ENCODE results near the gene CFAP77. TPM values are rescaled to one million over a fixed set of nuclear protein-coding genes. Genes with fewer than 3 reads are reported as not detected.

Gene CFAP77
- total RNA-seq, 2 experiments from 2014 or later, result not detected

DNA sequence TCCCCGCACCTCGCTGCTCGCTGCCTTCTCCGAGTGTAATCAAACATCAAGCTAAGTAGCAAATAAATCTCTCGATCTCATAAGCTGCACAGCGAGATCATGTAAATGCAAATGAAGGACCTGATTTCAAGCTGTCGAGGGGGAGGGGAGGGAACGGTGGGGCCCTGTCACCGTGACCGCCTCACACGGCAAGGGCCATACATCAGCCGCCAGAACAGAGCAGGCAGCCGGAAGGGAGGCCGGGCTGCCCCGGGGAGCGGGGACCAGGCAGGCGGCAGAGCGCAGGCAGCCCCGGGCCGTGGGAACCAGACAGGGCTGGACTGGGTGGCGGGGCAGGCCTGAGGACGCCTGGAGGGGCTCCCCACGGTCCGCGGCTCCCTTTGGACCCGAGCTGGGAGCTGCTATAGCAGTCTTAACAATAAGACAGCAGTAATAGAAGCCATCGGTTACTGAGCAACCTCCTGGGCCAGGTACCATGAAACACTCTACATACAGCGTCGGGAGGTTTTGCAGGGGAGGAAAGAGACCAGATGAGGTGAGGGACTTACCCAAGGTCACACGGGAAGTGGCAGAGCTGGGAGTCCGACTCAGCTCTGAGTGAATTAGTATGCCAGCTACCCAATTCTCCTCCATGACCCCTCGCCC, 76.8 kb downstream of the CFAP77 start:
- peaks cover 27% of the 10 kb centered on the region for H3K4me1 Mint-ChIP-seq (ENCODE audit: low read depth)
- TF ChIP-seq, protein P1, sequence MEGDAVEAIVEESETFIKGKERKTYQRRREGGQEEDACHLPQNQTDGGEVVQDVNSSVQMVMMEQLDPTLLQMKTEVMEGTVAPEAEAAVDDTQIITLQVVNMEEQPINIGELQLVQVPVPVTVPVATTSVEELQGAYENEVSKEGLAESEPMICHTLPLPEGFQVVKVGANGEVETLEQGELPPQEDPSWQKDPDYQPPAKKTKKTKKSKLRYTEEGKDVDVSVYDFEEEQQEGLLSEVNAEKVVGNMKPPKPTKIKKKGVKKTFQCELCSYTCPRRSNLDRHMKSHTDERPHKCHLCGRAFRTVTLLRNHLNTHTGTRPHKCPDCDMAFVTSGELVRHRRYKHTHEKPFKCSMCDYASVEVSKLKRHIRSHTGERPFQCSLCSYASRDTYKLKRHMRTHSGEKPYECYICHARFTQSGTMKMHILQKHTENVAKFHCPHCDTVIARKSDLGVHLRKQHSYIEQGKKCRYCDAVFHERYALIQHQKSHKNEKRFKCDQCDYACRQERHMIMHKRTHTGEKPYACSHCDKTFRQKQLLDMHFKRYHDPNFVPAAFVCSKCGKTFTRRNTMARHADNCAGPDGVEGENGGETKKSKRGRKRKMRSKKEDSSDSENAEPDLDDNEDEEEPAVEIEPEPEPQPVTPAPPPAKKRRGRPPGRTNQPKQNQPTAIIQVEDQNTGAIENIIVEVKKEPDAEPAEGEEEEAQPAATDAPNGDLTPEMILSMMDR (IDR thresholded peaks at IDR 0.05), result no peak
- no peaks in the 10 kb centered on the region for H3K36me3 ChIP-seq (ENCODE audit: insufficient read depth, low read length)
- peak overlapping the region; percentile 32 for H3K27ac Mint-ChIP-seq
- intact Hi-C loops (cut with DNase I, micrococcal nuclease), result loop anchor here in 1 of 2 experiments (1.0 kb wide), 1 partner anchor 76 kb away; no protein-coding TSS in a partner anchor
- H3K9me3 Mint-ChIP-seq, result no peaks in the 10 kb centered on the region
- H3K4me3 Mint-ChIP-seq, result peak overlapping the region; percentile 74
- peaks cover 0 to 4% of the 10 kb centered on the region in 2 experiments for H3K9me3 ChIP-seq (ENCODE audit: control insufficient read depth in 1 of 2, insufficient read depth in 1 of 2, low read length in 2 of 2)
- ChIA-PET CTCF (no interaction called here), POLR2A (interaction anchor here (1.1 kb wide), 1 partner anchor 20 kb away, joined by 3 read pairs; no protein-coding TSS in a partner anchor)
- H3K27ac ChIP-seq (ENCODE audit: low read depth in 1 of 2, low read length in 2 of 2), result no peak overlapping the region
- peaks cover 64% of the 10 kb centered on the region for H3K27me3 Mint-ChIP-seq
- peak in 11 of 14 experiments; percentile 4 to 83 (median 28) for DNase-seq
- peaks cover 29% of the 10 kb centered on the region for H3K4me1 ChIP-seq (ENCODE audit: insufficient read depth, low read length)
- H3K4me3 ChIP-seq (ENCODE audit: low read length), result peak overlapping the region; percentile 35
- H3K27me3 ChIP-seq (ENCODE audit: control insufficient read depth in 1 of 2, insufficient read depth in 2 of 2, low read length in 2 of 2), result peaks cover 18 to 30% of the 10 kb centered on the region in 2 experiments
- H3K36me3 Mint-ChIP-seq (ENCODE audit: low read depth), result no peaks in the 10 kb centered on the region
- ATAC-seq (ENCODE audit: poor library complexity), result peak; percentile 65

- H3K36me3 ChIP-seq (ENCODE audit: insufficient read depth, low read length), result no peaks in the 10 kb centered on the region
- H3K9me3 ChIP-seq (ENCODE audit: control insufficient read depth in 1 of 2, insufficient read depth in 1 of 2, low read length in 2 of 2), result peaks cover 0 to 4% of the 10 kb centered on the region in 2 experiments
- TF ChIP-seq, protein P1 (IDR thresholded peaks at IDR 0.05), result no peak
- H3K27ac Mint-ChIP-seq, result peak overlapping the region; percentile 32
- POLR2A ChIA-PET, result interaction anchor here (0.6 to 1.2 kb wide), 2 partner anchors 282 to 429 kb away, joined by 3 to 4 read pairs; no protein-coding TSS in a partner anchor
- no peak overlapping the region for H3K27ac ChIP-seq (ENCODE audit: low read depth in 1 of 2, low read length in 2 of 2)
- H3K27me3 Mint-ChIP-seq, result peaks cover 64% of the 10 kb centered on the region
- H3K27me3 ChIP-seq (ENCODE audit: control insufficient read depth in 1 of 2, insufficient read depth in 2 of 2, low read length in 2 of 2), result peaks cover 18 to 30% of the 10 kb centered on the region in 2 experiments
- H3K4me3 Mint-ChIP-seq, result peak overlapping the region; percentile 44
- intact Hi-C loops (cut with DNase I, micrococcal nuclease), result loop anchor here in 1 of 2 experiments (1.0 kb wide), 1 partner anchor 76 kb away; no protein-coding TSS in a partner anchor
- CTCF ChIA-PET, result no interaction called here
- ATAC-seq (ENCODE audit: poor library complexity), result peak; percentile 79
- H3K4me1 ChIP-seq (ENCODE audit: insufficient read depth, low read length), result peaks cover 29% of the 10 kb centered on the region
- peak in 4 of 14 experiments; percentile 32 to 78 (median 73) for DNase-seq
- H3K36me3 Mint-ChIP-seq (ENCODE audit: low read depth), result no peaks in the 10 kb centered on the region
- H3K4me3 ChIP-seq (ENCODE audit: low read length), result peak overlapping the region; percentile 35
- peaks cover 24% of the 10 kb centered on the region for H3K4me1 Mint-ChIP-seq (ENCODE audit: low read depth)
- H3K9me3 Mint-ChIP-seq, result no peaks in the 10 kb centered on the region
Measured at GRCh38 chr9:132487351-132487791, 77.4 kb downstream of the CFAP77 start.

- H3K36me3 ChIP-seq (ENCODE audit: insufficient read depth, low read length), result no peaks in the 10 kb centered on the region
- TF ChIP-seq, protein P1 (IDR thresholded peaks at IDR 0.05), result no peak
- peaks cover 29% of the 10 kb centered on the region for H3K4me1 ChIP-seq (ENCODE audit: insufficient read depth, low read length)
- no peak overlapping the region for H3K27ac ChIP-seq (ENCODE audit: low read depth in 1 of 2, low read length in 2 of 2)
- H3K9me3 ChIP-seq (ENCODE audit: control insufficient read depth in 1 of 2, insufficient read depth in 1 of 2, low read length in 2 of 2), result peaks cover 0 to 4% of the 10 kb centered on the region in 2 experiments
- intact Hi-C loops (cut with DNase I, micrococcal nuclease), result loop anchor here (1.0 kb wide), 2 partner anchors 43 to 77 kb away; no protein-coding TSS in a partner anchor
- no peaks in the 10 kb centered on the region for H3K9me3 Mint-ChIP-seq
- peaks cover 21 to 30% of the 10 kb centered on the region in 2 experiments for H3K27me3 ChIP-seq (ENCODE audit: control insufficient read depth in 1 of 2, insufficient read depth in 2 of 2, low read length in 2 of 2)
- ChIA-PET POLR2A (interaction anchor here (0.6 to 1.2 kb wide), 2 partner anchors 282 to 429 kb away, joined by 3 to 4 read pairs; no protein-coding TSS in a partner anchor), CTCF (interaction anchor here (1.3 kb wide), 1 partner anchor 534 kb away, joined by 3 read pairs; no protein-coding TSS in a partner anchor)
- peak overlapping the region; percentile 3 for H3K4me3 Mint-ChIP-seq
- H3K4me1 Mint-ChIP-seq (ENCODE audit: low read depth), result peaks cover 24% of the 10 kb centered on the region
- ATAC-seq (ENCODE audit: poor library complexity) (no peak), DNase-seq (no peak)
- no peak overlapping the region for H3K4me3 ChIP-seq (ENCODE audit: low read length)
- H3K27me3 Mint-ChIP-seq, result peaks cover 69% of the 10 kb centered on the region
- peak overlapping the region; percentile 32 for H3K27ac Mint-ChIP-seq
- no peaks in the 10 kb centered on the region for H3K36me3 Mint-ChIP-seq (ENCODE audit: low read depth)
Measured at GRCh38 chr9:132487980-132488535, 78.0 kb downstream of the CFAP77 start.
